Measurements from ENCODE around the gene DRICH1. TPM values are rescaled to one million over a fixed set of nuclear protein-coding genes. Genes with fewer than 3 reads are reported as not detected.
A peak's percentile ranks its signal among the peaks of the same experiment; 100 is the strongest.

Gene DRICH1
- total and polyA plus RNA-seq, 2 of the 13 experiments (the other 11 are each of a cell fraction or from before 2014, with no cell fraction given) = 0.22 to 0.66 TPM

DNA sequence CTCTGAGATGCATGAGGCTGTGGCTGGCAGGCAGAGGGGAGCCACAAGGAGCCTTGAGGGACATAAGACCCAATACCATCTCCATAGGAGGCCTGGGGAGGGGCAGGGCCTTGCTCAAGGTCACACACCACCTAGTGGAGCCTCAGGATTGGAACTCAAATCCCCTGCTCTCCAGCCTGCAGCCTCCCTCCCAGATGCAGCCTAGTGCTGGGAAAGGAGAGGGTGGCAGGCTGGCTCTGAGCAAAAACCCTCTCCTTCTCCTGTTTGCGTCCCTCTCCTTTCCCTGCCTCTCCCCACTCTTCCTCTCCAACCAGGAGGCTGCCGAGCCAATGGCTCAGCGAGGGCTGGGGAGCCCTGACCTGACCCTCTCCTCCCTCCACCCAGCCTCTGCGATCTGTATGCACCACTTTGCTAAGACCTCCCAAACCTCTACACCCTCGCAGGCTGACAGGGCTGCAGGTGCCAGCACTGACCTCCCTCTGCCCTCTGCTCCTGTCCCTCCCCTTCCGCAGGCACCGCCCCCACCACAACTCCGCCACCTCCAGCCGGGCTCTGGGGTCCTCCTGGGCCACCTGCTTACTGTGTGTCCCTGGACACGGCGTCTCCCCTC lies 66.7 kb downstream of the DRICH1 start:
- Histone ChIP-seq H3K4me3 (replicated peaks in 1 of 3; ENCODE audit: insufficient read depth in 1 of 3, low read depth in 2 of 3, low read length in 3 of 3) (peak overlapping the region; percentile 43 to 73 (median 45)), H3K27me3 (ENCODE audit: control insufficient read depth in 1 of 2, insufficient read depth in 2 of 2, low read length in 2 of 2) (no peaks in the 10 kb centered on the region; a peak in 3 of 5 replicates), H4K20me1 (ENCODE audit: insufficient read depth, low read length) (no peaks in the 10 kb centered on the region), H3K9ac (ENCODE audit: insufficient read depth, low read depth, low read length) (peak overlapping the region; percentile 34; the same call in 1 of the 2 replicates), H3K4me1 (ENCODE audit: insufficient read depth, low read length) (peaks cover 34% of the 10 kb centered on the region), H3K4me2 (ENCODE audit: low read depth, low read length) (peak overlapping the region; percentile 96), H2AFZ (ENCODE audit: low read length) (no peak overlapping the region), H3K36me3 (replicated peaks in 1 of 2; ENCODE audit: control insufficient read depth in 1 of 2, insufficient read depth in 2 of 2, low read length in 2 of 2) (no peaks in the 10 kb centered on the region), H3K27ac (ENCODE audit: extremely low read length, insufficient read depth, low read length) (peak overlapping the region; percentile 40), H3K79me2 (ENCODE audit: insufficient read depth, low read length) (no peaks in the 10 kb centered on the region), H3K9me3 (ENCODE audit: low read length) (no peaks in the 10 kb centered on the region)
- POLR2A ChIA-PET = no interaction called here
- in situ Hi-C loops (cut with HindIII; ENCODE audit: extremely low pct_ligation_motif_present, low pct_unique_long_range_greater_than_20kb) (loop anchor here (25.0 kb wide), 1 partner anchor 403 kb away; no protein-coding TSS in a partner anchor), intact Hi-C loops (cut with micrococcal nuclease; ENCODE audit: unreplicated experiment) (no loop called here)
- WGBS (ENCODE audit: low lambda C conversion rate) = 1% methylated on average over 11 of the region's 11 CpGs
- FAIRE-seq (no peak), ATAC-seq (peak; percentile 48), DNase-seq (ENCODE audit: low spot score) (no peak)
- no TSS peak for BruUV-seq (replicated peaks)
- CTCF ChIA-PET (ENCODE audit: low intra/inter-chr PET ratio, low total read pairs) = no interaction called here
- TF ChIP-seq ZNF768 (CRISPR knock-in tag; IDR thresholded peaks at IDR 0.05) (peak; percentile 9; the same call in 1 of the 2 replicates), RARA (CRISPR knock-in tag; IDR thresholded peaks at IDR 0.05) (peak; percentile 33; the same call in 1 of the 2 replicates), ZKSCAN8 (CRISPR knock-in tag; IDR thresholded peaks at IDR 0.05; ENCODE audit: borderline replicate concordance) (no peak), TBX2 (CRISPR knock-in tag; IDR thresholded peaks at IDR 0.05; ENCODE audit: borderline replicate concordance) (0 out of 2 replicates have a peak, but pooled peaks have one; percentile 8), HOXD1 (CRISPR knock-in tag; IDR thresholded peaks at IDR 0.05) (no peak), KDM5B (CRISPR knock-in tag; IDR thresholded peaks at IDR 0.05; ENCODE audit: borderline replicate concordance) (peak; percentile 69; the same call in 1 of the 2 replicates), ZNF703 (CRISPR knock-in tag; IDR thresholded peaks at IDR 0.05; ENCODE audit: borderline replicate concordance) (peak; percentile 31; the same call in 1 of the 2 replicates), ZNF292 (CRISPR knock-in tag; IDR thresholded peaks at IDR 0.05; ENCODE audit: borderline replicate concordance, low read depth) (peak; percentile 9; the same call in 1 of the 2 replicates), ZNF235 (CRISPR knock-in tag; IDR thresholded peaks at IDR 0.05; ENCODE audit: borderline replicate concordance) (0 out of 2 replicates have a peak, but pooled peaks have one; percentile 32), SP4 (CRISPR knock-in tag; IDR thresholded peaks at IDR 0.05) (no peak), ZFP1 (CRISPR knock-in tag; IDR thresholded peaks at IDR 0.05) (no peak), GABPB1 (CRISPR knock-in tag; IDR thresholded peaks at IDR 0.05) (0 out of 2 replicates have a peak, but pooled peaks have one; percentile 6), ESRRA (CRISPR knock-in tag; IDR thresholded peaks at IDR 0.05; ENCODE audit: low read depth) (0 out of 2 replicates have a peak, but pooled peaks have one; percentile 30), ZNF776 (CRISPR knock-in tag; IDR thresholded peaks at IDR 0.05) (peak; percentile 16; the same call in 1 of the 2 replicates)
- TF ChIP-seq, protein P1, sequence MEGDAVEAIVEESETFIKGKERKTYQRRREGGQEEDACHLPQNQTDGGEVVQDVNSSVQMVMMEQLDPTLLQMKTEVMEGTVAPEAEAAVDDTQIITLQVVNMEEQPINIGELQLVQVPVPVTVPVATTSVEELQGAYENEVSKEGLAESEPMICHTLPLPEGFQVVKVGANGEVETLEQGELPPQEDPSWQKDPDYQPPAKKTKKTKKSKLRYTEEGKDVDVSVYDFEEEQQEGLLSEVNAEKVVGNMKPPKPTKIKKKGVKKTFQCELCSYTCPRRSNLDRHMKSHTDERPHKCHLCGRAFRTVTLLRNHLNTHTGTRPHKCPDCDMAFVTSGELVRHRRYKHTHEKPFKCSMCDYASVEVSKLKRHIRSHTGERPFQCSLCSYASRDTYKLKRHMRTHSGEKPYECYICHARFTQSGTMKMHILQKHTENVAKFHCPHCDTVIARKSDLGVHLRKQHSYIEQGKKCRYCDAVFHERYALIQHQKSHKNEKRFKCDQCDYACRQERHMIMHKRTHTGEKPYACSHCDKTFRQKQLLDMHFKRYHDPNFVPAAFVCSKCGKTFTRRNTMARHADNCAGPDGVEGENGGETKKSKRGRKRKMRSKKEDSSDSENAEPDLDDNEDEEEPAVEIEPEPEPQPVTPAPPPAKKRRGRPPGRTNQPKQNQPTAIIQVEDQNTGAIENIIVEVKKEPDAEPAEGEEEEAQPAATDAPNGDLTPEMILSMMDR (CRISPR knock-in tag; IDR thresholded peaks at IDR 0.05) = peak; percentile 22; the same call in 1 of the 2 replicates
- TF ChIP-seq, protein P2, sequence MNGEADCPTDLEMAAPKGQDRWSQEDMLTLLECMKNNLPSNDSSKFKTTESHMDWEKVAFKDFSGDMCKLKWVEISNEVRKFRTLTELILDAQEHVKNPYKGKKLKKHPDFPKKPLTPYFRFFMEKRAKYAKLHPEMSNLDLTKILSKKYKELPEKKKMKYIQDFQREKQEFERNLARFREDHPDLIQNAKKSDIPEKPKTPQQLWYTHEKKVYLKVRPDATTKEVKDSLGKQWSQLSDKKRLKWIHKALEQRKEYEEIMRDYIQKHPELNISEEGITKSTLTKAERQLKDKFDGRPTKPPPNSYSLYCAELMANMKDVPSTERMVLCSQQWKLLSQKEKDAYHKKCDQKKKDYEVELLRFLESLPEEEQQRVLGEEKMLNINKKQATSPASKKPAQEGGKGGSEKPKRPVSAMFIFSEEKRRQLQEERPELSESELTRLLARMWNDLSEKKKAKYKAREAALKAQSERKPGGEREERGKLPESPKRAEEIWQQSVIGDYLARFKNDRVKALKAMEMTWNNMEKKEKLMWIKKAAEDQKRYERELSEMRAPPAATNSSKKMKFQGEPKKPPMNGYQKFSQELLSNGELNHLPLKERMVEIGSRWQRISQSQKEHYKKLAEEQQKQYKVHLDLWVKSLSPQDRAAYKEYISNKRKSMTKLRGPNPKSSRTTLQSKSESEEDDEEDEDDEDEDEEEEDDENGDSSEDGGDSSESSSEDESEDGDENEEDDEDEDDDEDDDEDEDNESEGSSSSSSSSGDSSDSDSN (CRISPR knock-in tag; IDR thresholded peaks at IDR 0.05) = 0 out of 2 replicates have a peak, but pooled peaks have one; percentile 18
- TF ChIP-seq, protein P3, sequence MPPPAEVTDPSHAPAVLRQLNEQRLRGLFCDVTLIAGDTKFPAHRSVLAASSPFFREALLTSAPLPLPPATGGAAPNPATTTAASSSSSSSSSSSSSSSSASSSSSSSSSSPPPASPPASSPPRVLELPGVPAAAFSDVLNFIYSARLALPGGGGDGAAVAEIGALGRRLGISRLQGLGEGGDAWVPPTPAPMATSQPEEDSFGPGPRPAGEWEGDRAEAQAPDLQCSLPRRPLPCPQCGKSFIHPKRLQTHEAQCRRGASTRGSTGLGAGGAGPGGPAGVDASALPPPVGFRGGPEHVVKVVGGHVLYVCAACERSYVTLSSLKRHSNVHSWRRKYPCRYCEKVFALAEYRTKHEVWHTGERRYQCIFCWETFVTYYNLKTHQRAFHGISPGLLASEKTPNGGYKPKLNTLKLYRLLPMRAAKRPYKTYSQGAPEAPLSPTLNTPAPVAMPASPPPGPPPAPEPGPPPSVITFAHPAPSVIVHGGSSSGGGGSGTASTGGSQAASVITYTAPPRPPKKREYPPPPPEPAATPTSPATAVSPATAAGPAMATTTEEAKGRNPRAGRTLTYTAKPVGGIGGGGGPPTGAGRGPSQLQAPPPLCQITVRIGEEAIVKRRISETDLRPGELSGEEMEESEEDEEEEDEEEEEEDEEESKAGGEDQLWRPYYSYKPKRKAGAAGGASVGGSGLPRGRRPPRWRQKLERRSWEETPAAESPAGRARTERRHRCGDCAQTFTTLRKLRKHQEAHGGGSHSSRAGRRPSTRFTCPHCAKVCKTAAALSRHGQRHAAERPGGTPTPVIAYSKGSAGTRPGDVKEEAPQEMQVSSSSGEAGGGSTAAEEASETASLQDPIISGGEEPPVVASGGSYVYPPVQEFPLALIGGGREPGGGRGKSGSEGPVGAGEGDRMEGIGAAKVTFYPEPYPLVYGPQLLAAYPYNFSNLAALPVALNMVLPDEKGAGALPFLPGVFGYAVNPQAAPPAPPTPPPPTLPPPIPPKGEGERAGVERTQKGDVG (CRISPR knock-in tag; IDR thresholded peaks at IDR 0.05; ENCODE audit: borderline replicate concordance) = peak; percentile 26; the same call in 1 of the 2 replicates
